ENCODE measurements around the gene ZDHHC7. TPM values are rescaled to one million over a fixed set of nuclear protein-coding genes. Genes with fewer than 3 reads are reported as not detected.

The ZDHHC7 gene
- total and polyA plus RNA-seq, 4 donors = 2.5 to 14.9 (median 12.1) TPM

DNA sequence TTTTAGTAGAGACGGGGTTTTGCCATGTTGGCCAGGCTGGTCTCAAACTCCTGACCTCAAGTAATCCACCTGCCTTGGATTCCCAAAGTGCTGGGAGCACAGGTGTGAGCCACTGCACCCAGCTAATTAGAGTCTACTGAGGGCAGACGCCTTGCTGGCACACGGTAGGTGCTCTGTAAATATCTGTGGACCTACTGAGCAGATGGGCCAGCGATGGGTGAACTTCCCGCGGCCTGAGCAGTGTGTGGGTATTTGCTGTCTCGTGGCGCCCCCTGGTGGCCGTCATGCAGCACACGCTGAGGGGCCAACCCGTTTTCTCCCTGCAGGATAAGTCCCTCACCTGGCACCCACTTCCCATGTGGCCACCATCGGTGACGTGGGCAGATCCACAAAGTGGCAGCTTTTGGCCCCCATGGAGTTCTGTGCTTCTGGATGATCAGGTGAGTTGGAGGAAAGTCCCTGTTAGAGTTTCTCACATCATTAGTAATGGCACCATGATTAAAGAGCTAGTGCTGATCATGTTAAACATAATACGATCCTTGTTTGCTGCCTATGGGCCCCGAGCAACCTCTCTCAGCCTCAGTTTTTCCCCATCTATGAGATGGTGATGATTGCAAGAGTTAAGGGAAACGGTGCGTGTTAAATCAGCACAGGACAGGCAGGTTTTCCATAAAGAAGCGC lies 40.7 kb downstream of the ZDHHC7 start:
- WGBS = 20% methylated on average over 18 of the region's 18 CpGs
- no peak overlapping the region for H3K4me3 ChIP-seq (ENCODE audit: low read depth in 1 of 3, low read length in 3 of 3)
- no peaks in the 10 kb centered on the region for H3K9me3 ChIP-seq (ENCODE audit: control insufficient read depth in 4 of 4, low read length in 3 of 4)
- H3K36me3 ChIP-seq (ENCODE audit: control insufficient read depth in 4 of 4, insufficient read depth in 3 of 4, low read depth in 1 of 4, low read length in 3 of 4) = peaks cover 4 to 16% (median 9%) of the 10 kb centered on the region in 4 donors
- peak; percentile 86 for DNase-seq (ENCODE audit: low spot score)
- TF ChIP-seq EGR1 (IDR thresholded peaks at IDR 0.05; ENCODE audit: low read depth in 2 of 2) (no peak), RAD21 (IDR thresholded peaks at IDR 0.05) (peak; percentile 89 to 95), CTCF (IDR thresholded peaks at IDR 0.05; ENCODE audit: low read depth, low read length, missing input control) (peak; percentile 90)
- no peaks in the 10 kb centered on the region for H3K27me3 ChIP-seq (ENCODE audit: control insufficient read depth in 4 of 4, insufficient read depth in 4 of 4, low read length in 3 of 4)
- no peak overlapping the region for H3K27ac ChIP-seq (ENCODE audit: low read depth in 1 of 2, low read length in 2 of 2)
- H3K9ac ChIP-seq (ENCODE audit: low read depth in 1 of 2, low read length in 2 of 2) = no peak overlapping the region
- H3K4me1 ChIP-seq (ENCODE audit: control insufficient read depth in 4 of 4, insufficient read depth in 4 of 4, low read length in 3 of 4) = peaks cover 0 to 4% (median 1%) of the 10 kb centered on the region in 4 donors

DNA sequence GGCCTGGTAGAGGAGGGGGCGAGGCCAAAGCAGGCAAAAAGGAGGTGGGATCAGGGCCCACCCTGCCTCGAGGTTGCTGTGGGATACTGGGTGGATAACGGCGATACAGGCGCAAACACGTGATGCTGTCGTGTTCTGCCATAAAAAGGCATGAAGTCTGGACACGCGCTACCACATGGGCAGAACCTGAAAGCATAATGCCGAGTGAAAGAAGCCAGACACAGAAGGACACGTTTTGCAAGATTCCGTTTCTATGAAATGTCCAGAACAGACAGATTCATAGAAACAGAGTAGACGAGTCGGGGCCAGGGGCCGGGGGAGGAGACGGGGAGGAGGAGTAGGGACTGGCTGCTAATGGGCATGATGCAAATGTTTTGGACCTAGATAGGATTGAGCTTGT lies 43.5 kb downstream of the ZDHHC7 start:
- no peak for TF ChIP-seq ATF3 (IDR thresholded peaks at IDR 0.05)
- TF ChIP-seq CTCF (IDR thresholded peaks at IDR 0.05; ENCODE audit: low read depth, low read length, missing input control) = no peak
- TF ChIP-seq, protein P1, sequence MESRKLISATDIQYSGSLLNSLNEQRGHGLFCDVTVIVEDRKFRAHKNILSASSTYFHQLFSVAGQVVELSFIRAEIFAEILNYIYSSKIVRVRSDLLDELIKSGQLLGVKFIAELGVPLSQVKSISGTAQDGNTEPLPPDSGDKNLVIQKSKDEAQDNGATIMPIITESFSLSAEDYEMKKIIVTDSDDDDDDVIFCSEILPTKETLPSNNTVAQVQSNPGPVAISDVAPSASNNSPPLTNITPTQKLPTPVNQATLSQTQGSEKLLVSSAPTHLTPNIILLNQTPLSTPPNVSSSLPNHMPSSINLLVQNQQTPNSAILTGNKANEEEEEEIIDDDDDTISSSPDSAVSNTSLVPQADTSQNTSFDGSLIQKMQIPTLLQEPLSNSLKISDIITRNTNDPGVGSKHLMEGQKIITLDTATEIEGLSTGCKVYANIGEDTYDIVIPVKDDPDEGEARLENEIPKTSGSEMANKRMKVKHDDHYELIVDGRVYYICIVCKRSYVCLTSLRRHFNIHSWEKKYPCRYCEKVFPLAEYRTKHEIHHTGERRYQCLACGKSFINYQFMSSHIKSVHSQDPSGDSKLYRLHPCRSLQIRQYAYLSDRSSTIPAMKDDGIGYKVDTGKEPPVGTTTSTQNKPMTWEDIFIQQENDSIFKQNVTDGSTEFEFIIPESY (IDR thresholded peaks at IDR 0.05) = no peak
- no peak for TF ChIP-seq GABPA (IDR thresholded peaks at IDR 0.05 in 1 of 2, conservative IDR thresholded peaks at IDR 0.05 in 1 of 2)
- TF ChIP-seq FOXA1 (IDR thresholded peaks at IDR 0.05) = no peak

More for the DNA sequence above, 43.5 kb downstream of the ZDHHC7 start:
- Histone ChIP-seq H3K27me3 (ENCODE audit: control insufficient read depth in 4 of 4, insufficient read depth in 4 of 4, low read length in 3 of 4) (no peaks in the 10 kb centered on the region), H3K4me1 (ENCODE audit: control insufficient read depth in 4 of 4, insufficient read depth in 4 of 4, low read length in 3 of 4) (peaks cover 0 to 2% (median under 1%) of the 10 kb centered on the region in 4 donors), H3K36me3 (ENCODE audit: control insufficient read depth in 4 of 4, insufficient read depth in 3 of 4, low read depth in 1 of 4, low read length in 3 of 4) (no peaks in the 10 kb centered on the region), H3K9ac (ENCODE audit: low read depth in 1 of 2, low read length in 2 of 2) (no peak overlapping the region), H3K9me3 (ENCODE audit: control insufficient read depth in 4 of 4, low read length in 3 of 4) (no peaks in the 10 kb centered on the region), H3K27ac (ENCODE audit: low read depth in 1 of 2, low read length in 2 of 2) (no peak overlapping the region), H3K4me3 (ENCODE audit: low read depth in 1 of 3, low read length in 3 of 3) (no peak overlapping the region)
- DNase-seq (ENCODE audit: low spot score) = no peak
- 90% methylated on average over 16 of the region's 16 CpGs for WGBS

Measured in liver (tissue), 9 donors.